Stimulated activated CD8-positive, alpha-beta memory T cell treated with anti-CD3 and anti-CD28 coated beads, Interleukin-15, amount 100 ng/mL, for 1 hour (primary cell): Measurements from ENCODE around the gene HENMT1.

ENCODE experiments used
- DNase-seq: peaks from one replicate; pipeline ENCODE4 v3.0.0-alpha.2; 2020; ENCODE audit warnings: low read depth

The HENMT1 gene

DNA sequence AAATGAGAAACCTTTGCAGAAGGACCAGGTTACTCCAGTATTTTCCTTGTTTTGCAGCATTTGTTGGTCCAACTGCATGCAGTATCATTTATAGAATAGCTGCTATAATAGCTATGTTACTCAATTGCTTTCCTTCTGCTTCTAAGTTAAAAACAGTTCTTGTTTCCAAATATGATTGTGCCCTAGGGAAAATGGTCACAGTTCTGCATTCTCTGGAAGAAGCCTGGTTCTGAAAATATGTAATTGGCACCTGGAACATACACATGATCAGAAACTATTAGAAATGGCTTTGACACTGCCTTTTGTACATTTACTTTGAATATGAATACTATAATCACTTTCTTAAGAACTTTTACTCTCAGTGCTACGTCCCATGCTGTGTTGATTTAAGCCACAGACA, 33.6 kb downstream of the HENMT1 start:
- no peak for DNase-seq

DNA sequence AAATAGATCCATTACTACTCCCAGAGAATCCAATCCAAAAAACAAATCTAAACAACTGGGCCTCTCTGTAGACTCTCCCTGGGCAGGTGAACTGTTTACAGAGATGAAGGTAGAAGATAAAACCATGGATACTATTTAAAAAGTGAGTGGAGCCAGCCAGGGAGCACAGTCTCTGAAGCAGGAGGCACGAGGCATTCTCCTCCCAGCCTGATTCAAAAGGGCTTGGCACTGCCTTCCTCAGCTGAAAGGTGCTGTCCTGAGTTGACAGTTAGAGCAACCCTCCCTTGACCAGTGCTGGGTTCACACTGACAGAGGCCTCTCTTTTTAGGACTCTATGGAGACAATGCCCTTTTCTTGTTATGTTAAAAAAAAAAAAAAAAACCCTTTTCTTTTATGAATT, 36.8 kb downstream of the HENMT1 start:
- DNase-seq = no peak

DNA sequence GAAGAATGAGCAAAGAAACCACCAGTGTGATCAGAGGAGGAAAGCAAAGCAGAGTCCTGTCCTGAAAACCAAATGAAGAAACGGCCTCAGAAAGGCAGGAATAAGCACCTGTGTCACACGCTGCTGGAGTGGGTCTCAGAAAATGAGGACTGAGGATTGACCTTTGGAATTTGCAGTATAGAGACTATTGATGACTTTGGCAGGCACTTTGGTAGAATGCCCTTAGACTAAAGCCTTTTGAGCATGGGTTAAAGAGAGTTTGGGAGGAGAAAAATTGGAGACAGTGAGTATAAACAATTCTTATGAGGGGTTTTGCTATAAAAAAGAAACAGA, 43.2 kb downstream of the HENMT1 start:
- DNase-seq = no peak

DNA sequence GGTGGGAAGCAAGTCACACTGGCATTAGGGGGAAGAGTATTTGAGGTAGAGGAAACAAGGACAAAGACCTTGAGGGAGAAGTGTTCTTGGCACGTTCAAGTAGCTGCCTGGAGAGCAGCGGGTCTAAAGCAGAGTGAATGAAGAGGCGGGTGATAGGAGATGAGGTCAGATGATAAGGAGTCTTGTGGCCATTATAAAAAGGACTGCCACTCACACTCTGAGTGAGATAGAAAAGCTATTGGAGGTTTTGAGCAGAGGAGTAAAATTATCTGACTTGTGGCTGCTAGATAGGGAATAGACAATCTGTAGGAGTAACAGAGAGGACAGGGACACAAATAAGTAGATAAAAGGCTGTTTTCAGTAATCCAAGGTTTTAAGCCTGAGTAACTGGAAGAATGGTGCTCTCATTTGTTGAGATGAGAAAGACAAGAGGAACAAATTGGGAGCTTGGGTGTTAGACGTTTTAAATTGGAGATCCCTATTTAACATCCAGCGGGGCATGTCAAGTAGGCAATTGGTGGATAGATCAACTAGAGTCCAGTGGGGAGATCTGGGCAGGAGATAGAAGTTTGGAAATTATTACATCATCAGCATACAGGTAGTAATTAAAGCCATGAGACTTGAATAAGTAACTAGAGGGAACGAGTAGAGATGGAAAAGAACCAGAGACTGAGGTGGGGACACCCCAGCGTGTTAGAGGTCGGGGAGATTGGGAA, 43.7 kb downstream of the HENMT1 start:
- no peak for DNase-seq

DNA sequence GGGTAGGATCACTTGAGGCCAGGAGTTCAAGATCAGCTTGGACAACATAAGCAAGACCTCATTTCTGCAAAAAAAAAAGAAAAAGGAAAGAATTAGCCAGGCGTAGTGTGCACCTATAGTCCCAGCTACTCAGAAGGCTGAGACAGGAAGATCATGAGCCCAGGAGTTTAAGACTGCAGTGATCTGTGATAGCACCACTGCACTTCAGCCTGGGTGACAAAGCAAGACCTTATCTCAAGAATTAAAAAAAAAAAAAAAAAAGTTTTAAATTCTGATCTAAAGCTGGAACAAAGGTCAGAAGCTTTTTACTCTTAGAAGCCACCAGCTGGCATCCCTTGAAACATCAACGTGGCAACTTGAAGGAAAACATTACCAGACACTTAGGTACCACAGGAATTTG, 45.3 kb downstream of the HENMT1 start:
- DNase-seq = no peak

DNA sequence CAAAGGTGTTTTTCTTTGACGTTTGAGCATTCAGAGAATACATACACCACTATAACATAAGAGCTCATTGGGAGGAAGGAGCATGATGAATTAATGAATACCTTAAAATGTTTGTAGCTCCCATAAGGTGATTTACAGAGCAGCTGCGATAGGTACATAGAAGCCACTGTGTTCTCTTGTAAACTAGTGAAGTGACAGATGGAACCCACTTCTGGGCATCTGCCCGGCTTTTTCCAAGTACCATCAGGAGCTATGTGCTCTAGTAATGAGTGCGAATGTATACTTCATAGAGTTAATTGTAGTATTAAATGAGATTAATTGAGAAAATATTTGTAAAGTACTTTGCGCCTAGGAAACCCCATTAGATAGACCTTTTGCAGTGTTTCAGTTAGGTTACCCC, 48.4 kb downstream of the HENMT1 start:
- no peak for DNase-seq

DNA sequence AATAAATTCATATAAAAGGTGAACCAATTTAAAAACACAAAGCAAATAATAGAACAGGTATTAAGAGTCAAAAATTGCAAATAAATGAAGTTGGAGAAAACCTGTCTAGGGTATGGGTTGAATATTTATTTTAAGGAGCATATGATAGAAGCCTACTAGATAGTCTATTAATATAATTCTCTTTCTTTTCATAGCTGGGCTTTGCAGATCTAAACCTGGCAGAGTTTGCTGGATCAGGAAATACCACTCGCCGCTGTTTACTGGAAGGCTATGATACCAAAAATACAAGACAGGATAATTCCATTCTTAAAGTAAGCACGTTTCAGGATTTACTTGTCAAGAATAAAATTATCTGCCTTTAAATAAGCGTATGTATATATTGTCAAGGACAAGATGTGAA, 48.9 kb downstream of the HENMT1 start:
- no peak for DNase-seq

DNA sequence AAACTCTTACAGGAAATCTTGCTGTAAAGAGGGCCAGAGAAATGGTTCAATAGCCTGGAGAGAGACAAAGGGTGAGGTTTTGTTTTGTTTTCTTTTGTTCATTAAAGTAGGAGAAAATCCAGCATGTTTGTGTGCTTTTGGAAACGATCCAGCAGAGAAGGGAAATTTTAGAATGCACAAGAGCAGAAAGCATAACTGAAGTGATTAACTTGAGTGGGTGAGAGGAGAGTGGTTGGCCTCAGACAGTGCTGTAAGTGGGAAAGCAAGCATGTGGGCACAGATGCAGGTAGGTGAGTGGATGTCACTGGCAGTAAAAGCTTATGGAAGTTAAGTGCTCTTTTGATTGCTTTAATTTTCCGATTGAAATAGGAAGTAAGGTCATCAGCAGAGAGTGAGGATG, 50.8 kb downstream of the HENMT1 start:
- DNase-seq = no peak

DNA sequence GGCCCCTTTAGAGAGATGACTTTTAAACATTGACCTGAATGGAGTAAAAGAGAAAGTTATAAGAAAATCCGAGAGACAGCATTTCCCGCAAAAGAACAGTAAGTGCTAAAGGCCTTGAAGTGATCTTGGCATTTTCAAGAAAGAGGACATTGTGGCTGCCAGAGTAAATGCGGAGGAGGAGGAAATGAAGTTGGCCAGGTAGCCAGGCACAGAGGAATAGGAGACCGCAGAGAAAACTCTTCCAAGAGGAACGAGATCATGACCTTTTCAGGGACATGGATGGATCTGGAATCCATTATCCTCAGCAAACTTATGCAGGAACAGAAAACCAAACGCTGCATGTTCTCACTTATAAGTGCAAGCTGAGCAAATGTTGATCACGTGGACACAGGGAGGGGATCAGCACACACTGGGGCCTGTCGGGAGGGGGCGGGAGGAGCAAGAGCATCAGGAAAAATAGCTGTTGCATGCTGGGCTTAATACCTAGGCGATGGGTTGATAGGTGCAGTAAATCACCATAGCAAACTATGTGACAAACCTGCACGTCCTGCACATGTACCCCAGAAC, 51.3 kb downstream of the HENMT1 start:
- no peak for DNase-seq

DNA sequence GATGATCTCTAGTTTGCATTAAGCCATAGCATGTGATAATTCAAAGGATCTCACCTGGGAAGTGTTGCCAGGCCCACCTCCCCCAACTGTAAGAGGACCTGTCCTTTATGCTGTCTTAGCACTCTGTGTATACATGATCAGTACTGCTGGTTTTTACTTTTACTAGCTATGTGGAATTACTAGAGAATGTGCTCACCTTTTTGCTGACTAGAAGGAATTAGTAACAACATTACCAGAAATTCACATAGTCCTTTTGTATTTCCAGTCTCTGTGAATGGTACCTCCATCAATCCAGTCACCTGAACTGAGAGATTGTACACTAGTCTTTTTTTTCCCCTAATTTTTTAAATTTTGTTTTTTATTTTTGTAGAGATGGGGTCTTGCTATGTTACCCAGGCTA, 54.4 kb downstream of the HENMT1 start:
- no peak for DNase-seq

DNA sequence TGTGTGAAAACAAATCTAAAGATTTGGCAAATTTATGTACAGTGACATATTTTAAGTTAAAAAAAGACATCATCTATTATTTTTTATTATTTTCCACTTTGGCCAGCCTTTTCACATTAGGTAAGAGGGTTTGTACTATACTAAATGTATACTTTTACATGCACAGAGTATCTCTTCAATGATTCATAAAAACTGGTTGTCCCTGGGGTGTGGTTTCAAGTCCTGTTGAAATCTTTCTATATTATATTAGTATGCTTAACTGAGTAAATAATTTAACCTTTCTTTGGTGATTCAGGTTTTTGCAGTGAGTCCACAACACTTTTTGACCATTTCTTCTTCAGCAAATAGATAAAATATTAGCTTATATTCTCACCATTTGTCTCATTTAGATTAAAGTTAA, 55.3 kb downstream of the HENMT1 start:
- DNase-seq = no peak

DNA sequence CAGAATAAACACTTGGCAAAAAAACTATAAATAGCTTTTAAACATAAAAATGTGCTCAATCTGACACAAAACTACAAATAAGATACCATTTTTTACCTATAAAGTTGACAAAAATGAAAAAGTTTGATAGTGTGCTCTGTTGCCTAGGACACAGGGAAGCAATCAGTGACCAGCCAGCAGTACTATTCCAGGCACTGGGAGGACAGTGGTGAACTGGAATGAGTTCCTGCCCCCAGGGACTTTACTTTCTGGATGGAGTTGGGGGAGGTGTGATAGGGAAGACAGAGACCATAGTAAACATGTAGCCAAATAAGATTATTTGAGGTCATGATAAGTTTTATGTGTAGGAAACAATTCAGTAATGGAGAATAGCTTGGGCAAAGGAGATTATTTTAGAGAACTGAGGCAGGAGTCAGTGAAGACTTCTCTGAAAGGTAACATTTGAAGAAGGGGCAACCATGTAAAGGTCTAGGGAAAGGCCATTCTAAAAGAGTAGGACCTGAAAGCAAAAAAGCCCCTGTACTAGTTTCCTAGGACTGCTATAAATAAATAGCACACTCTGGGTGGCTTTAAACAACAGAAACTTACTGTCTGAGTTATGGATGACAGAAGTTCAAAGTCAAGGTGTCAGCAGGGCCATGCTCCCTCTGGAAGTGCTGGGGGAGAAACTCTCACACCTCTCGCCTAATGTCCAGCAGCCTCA, 59.0 kb downstream of the HENMT1 start:
- no peak for DNase-seq

DNA sequence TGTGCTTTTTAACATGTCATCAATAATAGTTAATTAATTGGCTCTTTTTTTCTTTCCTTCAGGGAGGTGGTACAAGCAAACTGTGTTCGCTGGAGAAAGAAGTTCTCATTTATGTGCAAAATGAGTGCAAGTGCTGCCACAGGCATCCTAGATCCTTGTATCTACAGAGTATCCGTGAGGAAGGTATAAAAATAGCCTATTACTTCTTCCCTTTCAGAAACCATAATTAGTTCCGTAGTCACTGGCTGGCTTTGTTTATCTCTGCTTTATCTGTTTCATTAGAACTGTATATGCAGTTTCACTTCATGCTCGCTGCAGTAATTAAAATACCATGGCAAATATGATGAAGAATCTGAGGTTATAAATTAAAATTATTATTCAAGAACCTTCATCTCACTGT, 60.4 kb downstream of the HENMT1 start:
- DNase-seq = no peak

DNA sequence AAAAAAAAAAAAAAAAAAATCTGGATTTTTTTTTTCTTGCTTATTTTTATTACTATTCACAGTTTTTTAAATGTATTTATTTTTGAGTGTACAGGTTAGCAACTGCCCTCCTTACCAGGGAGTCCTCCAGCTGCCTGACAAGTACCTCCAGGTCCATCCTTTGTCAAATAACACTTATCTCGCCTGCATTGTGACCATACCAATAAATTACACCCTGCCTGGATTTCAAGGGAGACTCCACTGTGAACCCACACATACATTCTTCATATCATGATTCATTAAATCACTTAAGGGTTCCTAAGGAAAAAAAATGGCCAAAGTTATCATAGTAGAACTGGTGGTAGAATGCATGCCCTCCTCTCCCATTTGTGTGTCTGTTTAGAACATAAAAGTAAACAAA, 62.6 kb downstream of the HENMT1 start:
- DNase-seq = no peak
